Activated CD4-positive, alpha-beta T cell treated with anti-CD3 and anti-CD28 coated beads, Interleukin-2, amount 50 U/mL, for 24 hours (primary cell): ENCODE results near the gene EBPL.
"Not testable (repeated sequence)": the region's sequence is repeated elsewhere in the genome, so short reads cannot be mapped to it uniquely, and the experiment has no call there.

Experiments used
- DNase-seq, 2 donors: peaks; one replicate each; pipeline ENCODE4 v3.0.0-alpha.2; 2020; ENCODE audit warnings: low read depth in 1 of 2, low spot score in 1 of 2

Gene EBPL

DNA sequence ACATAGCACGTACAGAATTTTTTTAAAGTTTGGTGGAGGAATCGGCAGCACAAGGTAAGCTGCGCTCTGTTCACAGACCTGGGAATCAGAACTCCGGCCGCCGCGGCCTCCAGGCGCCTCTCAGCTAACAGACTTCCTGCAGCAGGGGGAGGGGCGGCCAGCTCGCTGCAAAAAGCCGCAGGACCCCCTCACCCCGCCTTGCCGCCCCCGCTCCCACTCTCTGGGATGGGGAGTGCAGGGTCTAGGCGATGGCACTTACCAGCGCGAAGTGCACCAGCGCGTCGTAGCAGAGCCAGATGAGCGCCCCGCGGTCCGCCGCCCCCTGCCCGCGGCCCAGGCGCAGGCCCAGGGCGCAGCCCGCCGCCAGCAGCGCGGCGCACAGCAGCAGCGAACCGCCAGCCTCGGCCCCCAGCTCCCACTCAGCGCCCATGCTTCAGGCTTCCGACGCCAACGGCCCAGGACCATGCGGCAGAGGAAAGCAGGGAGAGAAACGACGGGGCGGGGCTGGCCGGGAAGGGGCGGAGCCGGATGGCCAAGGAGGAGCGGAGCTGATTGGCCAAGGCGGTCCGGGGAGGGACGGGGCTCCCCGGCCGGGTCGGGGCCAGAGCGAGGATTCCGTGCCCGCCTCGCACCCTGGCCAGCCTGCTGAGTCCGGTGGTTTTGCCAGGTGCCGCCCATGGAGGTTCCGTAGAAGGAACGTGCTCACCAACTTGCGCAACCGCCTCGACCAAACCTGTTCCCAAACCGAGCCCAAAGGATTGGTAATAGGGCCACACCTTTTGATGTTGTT, at the start of gene EBPL:
TSS of gene EBPL (minus strand) at position 492 of the 790 bp plus-strand sequence. CDS start at position 430, 62 bp downstream.
- DNase-seq, result peak; percentile 73 to 85

- DNase-seq, result no peak
Observed at GRCh38 chr13:49740870-49741269, 49.6 kb upstream of the EBPL start.

DNA sequence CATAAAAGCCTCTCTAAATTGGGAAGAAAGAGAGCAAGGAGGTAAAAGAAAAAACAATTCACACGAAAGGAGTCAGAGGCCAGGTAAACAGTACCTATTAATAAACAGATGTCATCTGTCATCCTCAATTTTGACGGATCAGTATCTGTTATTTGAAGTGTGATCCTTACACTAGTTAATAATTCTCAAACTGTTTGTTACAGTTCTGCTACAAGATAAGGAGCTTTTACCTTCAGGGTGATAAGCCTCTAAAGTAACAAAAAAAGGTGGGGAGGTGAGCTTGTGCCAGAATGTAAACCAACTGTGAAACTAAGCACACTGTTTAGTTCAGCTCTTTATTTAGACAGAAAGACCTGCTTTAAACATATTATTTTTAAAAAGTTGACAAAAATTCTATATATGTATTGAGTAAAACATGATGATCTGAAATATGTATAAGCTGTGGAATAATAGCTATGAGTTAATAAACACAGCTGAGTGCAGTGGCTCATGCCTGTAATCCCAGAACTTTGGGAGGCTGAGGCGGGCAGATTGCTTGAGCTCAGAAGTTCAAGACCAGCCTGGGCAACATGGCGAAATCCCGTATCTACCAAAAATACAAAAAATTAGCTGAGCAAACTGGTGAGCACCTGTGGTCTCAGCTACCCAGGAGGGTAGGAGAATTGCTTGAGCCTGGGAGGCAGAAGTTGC, 48.4 kb upstream of the EBPL start:
- DNase-seq, result no peak

DNA sequence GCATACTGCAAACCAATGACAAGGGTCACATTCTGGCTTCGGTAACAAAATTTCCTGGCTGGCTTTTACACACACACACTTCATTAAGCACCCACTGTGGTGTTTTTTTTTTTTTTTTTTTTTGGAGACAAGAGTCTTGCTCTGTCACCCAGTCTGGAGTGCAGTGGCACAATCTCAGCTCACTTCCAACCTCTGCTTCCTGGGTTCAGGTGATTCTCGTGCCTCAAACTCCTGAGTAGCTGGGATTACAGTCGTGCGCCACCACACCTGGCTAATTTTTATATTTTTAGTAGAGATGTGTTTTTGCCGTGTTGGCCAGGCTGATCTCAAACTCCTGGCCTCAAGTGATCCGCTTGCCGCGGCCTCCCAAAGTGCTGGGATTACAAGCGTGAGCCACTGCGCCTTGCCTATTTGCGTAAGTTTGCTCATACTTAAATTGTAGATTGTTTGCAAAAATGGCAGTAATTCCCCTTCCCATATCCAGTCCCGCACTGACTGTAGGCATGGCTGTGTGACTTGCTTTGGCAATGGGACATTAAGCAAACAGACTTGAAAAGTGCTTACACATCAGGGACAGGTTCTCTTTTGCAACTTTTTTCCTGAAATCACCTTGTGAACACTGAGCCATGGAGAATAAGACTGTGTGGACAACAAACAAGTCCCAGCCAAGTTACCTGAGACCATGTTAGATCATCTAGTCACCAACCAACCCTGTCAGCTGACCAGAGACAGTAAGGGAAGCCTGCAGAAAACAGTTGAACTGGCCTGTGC, 42.1 kb upstream of the EBPL start:
- DNase-seq, result no peak

DNA sequence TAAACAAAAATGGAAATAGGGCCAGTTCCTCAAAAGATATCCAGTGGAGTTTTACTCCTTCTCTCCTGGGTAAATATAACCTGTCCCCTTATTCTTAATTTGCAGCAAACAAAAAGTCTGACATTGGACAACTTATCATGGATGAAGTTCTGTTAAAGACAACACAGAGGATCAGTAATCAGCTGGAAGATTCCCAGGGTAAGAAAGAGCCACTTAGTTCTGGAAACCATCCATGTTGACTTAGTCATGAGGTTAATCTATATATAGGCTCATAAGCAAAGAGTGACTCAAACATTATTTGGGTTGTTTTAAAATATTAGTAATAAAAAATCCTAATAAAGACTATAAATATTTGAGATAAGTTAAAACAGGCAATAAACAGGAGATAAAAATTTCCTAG, 40.5 kb upstream of the EBPL start:
- DNase-seq, result no peak

GRCh38 chr13:49716615-49717014, 25.3 kb upstream of the EBPL start:
- DNase-seq, result no peak

DNA sequence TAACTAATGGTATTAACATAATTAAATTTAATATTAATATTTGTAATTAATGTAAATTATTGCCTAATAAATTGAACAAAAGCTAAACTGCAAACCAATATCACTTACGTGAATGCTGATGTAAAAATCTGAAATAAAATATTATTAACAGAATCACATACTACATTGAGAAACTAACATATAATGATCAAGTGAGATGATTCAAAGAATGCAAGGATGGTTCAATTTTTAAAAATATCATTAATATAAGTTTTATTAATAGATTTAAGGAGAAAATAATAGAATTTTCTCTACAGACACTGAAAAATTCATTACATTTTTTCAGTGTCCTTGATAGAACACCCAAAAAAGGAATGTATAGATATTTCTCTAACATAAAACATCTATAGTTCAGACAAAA, 23.5 kb upstream of the EBPL start:
- no peak for DNase-seq

DNA sequence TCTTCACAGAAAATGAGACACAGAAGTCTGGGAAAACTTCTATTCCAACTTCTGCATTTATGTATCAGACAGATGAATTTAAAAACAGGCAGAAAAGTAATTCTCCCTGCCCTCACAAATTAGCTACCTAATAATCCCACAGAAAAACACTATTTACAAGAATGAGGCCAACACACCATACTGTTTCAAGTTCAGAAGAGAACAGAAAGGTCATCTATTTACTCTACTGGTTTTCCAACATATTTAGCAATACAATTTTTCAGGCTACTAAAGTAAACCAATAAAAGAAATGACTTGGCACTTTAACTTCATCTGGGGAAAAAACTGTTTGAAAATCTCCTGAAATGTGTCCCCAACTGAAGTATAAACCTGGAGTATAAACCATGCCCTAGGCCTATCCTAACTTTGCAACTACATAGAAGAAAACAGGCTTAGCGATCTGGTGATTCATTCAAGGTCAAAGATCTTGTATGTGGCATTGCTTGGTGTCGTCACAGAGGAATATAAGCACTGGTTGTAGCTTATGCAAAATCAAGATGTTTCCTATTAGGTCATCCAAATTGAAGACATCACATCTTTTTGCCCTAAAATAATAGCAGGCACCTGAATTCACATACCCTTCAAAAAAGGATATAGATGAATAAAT, 20.1 kb upstream of the EBPL start:
- no peak for DNase-seq

- DNase-seq, result not testable (repeated sequence)
Observed at GRCh38 chr13:49704264-49704663, 13.0 kb upstream of the EBPL start.

GRCh38 chr13:49701491-49701890, 10.2 kb upstream of the EBPL start:
- no peak for DNase-seq

GRCh38 chr13:49697468-49697867, 6.2 kb upstream of the EBPL start:
- DNase-seq, result no peak

- DNase-seq, result no peak
Observed at GRCh38 chr13:49694446-49694845, 3.2 kb upstream of the EBPL start.

DNA sequence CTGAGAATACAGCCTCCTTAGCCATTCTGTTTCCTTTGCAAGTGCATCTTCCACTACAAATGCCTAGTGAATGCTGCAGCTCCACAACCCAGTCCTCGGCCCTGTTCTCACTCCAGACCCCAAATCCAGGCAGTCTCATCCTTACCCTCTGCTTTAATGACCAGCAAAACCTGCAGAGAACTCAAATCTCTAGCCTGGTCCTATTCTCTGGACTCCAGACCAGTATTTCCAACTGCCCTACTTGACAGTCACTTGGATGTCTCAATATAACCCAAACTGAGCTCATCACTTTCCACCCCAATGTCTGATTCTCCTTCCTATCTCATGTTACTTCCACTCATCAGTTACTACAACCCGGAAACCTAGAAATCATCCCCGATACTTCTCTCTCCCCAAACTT, 2.6 kb upstream of the EBPL start:
- no peak for DNase-seq

DNA sequence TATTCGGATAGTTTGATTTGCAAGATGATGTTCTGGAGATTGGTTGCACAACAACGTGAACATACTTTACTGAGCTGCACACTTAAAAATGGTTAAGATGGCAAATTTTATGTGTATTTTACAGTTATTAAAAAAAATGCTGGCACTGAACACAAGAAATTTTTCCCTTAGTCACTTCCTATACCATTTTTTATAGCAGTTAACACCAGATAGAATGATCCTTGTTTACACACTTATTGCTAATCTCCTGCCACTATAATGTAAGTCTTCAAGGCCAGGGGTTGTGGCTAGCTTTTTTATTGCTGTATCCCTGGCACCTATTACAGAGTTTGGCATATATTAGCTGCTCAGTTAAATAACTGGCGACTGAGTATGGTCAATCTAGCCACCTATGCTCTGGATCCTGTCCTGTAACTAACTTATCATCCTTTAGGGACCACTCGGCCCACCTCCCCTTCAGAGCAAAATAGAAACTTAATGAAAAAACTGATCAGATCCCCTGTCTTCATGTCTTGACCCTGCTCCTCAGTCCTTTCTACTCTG, 2.0 kb upstream of the EBPL start:
- DNase-seq, result no peak

DNA sequence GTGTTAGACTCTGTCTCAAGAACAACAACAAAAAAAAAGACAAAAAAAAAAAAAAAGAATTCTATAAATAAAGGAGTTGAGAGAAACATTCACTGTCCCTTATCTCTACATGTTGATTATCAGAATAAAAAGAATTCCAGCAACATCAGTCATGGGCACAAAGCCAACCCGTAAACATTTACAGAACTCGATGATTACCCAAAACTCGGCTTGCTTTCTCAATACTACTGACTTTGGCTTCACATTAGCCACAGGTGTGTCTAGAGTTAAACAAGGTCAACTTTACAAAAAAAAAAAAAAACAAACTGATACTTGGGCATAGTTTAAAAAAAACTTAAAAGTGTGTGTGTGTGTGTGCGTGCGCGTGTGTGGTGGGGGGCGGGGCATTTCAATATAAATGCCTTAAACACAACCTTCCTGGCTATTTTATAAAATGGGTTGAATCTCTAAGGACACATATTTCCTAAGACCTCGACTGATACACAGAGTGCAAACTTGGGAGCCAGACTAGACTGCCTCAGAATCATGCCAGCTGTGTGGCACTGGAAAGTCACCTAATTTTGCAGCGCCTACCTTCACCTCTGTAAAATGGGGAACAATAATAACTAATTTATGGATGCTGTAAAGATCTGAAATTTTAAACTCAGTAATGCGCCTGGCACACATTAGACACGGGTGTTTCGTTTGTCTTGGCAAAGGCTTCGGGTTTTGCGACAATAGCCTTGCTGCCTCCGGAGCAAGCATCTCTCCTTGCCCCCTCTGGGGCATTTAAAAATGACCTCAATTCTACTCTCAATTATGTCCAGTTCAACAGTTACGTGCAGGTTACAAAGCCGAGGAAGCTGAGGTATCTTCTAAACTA, 922 bp downstream of the EBPL start:
- DNase-seq, result no peak

- DNase-seq, result no peak
Observed at GRCh38 chr13:49683489-49683888, 7.8 kb downstream of the EBPL start.

DNA sequence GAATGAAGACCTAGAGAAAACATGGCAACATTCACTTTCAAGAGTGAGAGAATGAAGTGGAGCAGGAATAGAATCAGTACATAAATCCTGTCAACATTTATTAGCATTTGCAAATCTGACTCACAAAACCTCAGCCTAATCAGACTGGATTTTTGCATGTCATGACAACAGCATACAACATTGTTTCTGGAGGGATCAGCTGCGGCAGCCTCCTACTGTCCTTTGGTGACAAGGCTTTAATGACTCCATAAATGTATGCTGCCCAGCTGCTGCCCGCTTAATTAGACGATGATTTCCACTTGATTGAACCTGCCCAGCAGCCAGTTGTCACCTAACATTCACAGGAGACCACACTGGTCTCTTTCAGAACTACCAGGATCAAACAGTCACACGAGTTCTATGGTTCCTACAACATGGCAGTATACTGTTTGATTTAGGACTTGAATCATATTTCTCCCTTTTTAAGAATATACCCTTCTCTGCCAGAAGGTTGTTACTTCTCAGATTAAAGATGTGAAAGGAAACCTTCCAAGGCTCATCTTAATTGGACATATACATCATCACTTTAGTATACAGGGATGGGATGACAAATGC, 9.3 kb downstream of the EBPL start:
- no peak for DNase-seq

GRCh38 chr13:49679246-49679645, 12.0 kb downstream of the EBPL start:
- DNase-seq, result no peak

DNA sequence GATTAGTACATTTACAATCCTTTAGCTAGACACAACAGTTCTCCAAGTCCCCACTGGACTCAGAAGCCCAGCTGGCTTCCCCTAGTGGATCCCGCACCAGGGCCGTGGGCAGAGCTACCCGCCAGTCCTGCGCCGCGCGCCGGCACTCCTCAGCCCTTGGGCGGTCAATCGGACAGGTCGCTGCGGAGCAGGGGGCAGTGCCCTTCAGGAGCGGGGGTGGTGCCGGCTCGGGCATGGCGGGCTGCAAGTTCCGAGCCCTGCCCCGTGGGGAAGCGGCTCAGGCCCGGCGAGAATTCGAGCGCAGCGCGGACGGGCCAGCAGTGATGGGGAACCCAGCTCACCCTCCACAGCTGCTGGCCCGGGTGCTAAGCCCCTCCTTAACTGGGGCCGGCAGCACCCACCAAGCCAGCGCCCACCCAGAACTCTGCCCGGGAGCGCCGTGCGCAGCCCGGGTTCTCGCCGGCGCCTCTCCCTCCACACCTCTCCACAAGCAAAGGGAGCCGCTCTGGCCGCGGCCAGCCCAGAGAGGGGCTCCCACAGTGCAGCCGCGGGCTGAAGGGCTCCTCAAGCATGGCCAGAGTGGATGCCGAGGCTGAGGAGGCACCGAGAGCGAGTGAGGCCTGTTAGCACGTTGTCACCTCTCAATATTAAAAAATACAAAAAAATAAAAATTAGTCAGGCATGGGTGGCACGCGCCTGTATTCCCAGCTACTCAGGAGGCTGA, 12.9 kb downstream of the EBPL start:
- DNase-seq, result no peak
